Measurements from ENCODE around the gene PPP2R5C.

DNA sequence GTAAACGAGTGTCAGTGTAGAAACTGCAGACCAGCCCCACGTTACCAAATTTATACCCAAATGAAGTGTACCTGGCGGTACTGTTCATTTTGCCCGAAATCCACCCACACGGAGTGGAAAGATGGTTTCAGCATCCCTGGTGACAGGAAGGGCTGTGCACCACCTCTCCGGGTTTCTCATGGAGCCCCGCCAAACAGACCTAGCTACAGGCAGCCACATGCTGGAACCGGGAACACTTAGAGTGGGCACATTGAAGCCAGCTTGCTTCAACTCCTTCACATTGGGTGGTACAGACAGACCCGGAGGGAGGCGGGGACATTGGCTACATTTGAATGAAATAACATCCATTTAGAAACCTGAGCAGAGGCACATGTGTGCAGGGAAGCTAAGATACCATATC, 84.4 kb downstream of the PPP2R5C start:
- no peak for TF ChIP-seq POLR2AphosphoS5 (IDR thresholded peaks at IDR 0.05)
- TF ChIP-seq, protein P1, sequence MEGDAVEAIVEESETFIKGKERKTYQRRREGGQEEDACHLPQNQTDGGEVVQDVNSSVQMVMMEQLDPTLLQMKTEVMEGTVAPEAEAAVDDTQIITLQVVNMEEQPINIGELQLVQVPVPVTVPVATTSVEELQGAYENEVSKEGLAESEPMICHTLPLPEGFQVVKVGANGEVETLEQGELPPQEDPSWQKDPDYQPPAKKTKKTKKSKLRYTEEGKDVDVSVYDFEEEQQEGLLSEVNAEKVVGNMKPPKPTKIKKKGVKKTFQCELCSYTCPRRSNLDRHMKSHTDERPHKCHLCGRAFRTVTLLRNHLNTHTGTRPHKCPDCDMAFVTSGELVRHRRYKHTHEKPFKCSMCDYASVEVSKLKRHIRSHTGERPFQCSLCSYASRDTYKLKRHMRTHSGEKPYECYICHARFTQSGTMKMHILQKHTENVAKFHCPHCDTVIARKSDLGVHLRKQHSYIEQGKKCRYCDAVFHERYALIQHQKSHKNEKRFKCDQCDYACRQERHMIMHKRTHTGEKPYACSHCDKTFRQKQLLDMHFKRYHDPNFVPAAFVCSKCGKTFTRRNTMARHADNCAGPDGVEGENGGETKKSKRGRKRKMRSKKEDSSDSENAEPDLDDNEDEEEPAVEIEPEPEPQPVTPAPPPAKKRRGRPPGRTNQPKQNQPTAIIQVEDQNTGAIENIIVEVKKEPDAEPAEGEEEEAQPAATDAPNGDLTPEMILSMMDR (IDR thresholded peaks at IDR 0.05), result no peak
- no peak for TF ChIP-seq EP300 (IDR thresholded peaks at IDR 0.05)
